GM12874 (cell line): ENCODE results near the gene PRR35.

ENCODE experiments used
- CTCF ChIP-seq: IDR thresholded peaks from 2 replicates; pipeline ENCODE4 v1.5.1; 2011; ENCODE audit warnings: low read depth, mild to moderate bottlenecking, control low read depth, low read length, moderate library complexity; ENCODE audit not compliant: insufficient read depth

The PRR35 gene

DNA sequence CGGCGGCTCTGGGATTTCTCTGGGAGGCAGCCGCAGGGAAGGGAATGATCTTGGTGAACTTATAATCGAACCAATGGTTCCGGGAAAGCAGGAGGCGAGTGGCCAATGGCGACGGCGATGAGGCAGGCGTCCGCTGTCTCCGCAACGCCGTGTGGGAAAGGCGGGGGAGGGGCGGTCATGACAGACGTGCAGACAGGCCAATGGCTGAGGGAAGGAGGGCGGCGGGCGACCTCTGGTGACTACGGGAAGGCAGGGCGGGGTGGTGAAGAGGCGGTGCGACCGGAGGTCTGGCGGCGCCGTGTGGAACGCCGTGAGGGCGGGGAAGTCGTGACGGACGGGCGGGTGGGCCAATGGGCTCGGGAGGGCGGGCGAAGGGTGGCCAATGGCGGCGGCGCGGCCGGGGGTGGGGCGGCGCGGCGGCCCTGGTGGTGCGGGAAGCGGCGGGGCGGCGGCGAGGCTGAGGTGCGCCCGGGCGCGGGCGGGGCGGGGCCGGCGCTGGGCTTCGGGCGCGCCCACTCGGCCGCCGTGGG, 29.5 kb downstream of the PRR35 start, which contains the start of gene RAB40C:
RAB40C (plus strand) TSS at position 409 of the 530 bp plus-strand sequence. CDS start 226 bp downstream, outside the sequence.
- TF ChIP-seq CTCF: 0 out of 2 replicates have a peak, but pooled peaks have one; percentile 12

DNA sequence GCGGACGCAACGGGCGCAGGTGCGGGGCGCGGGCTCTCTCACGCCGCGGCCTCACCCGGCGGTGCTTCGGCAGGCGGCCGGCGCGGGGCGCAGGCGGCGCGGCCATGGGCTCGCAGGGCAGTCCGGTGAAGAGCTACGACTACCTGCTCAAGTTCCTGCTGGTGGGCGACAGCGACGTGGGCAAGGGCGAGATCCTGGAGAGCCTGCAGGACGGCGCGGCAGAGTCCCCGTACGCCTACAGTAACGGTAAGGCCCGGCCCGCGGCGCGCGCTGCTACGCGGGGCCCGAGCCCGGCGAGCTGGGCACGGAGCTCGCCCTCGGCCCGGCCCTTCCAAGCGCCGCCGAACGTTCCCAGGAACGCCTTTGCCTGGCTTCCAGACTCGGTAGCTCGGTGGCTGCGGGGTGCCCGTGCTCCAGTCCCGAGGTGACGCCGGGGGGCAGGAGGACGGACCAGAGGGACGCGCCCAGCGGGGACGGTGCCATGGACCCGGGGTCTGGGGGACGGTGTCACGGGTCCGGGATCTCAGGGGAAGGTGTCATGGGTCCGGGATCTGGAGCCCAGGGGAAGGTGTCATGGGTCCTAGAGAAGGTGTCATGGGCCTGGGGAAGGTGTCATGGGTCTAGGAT, 30.1 kb downstream of the PRR35 start:
- no peak for TF ChIP-seq CTCF

DNA sequence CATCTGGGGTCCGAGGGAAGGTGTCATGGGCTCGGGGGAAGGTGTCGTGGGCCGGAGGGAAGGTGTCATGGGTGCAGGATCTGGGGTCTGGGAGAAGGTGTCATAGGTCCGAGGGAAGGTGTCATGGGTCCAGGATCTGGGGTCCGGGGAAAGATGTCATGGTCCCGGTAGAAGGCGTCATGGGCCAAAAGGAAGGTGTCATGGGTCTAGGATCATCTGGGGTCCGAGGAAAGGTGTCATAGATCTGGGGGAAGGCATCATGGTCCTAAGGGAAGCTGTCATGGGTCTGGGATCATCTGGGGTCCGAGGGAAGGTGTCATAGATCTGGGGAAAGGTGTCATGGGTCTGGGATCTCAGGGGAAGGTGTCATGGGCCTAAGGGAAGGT, 30.6 kb downstream of the PRR35 start:
- no peak for TF ChIP-seq CTCF

DNA sequence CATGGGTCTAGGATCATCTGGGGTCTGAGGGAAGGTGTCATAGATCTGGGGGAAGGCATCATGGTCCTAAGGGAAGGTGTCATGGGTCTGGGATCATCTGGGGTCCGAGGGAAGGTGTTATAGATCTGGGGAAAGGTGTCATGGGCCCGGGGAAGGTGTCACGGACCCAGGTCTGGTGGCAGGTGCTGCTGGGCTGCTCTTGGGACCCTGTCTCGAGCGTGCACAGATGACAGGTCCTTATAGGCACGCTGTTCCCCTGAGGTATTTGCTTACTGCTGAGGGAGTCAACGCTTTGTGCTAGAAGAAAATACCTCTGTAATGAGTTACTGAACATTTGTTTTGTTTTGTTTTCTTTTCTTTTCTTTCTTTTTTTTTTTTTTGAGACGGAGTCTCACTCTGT, 31.0 kb downstream of the PRR35 start:
- TF ChIP-seq CTCF: no peak

- no peak for TF ChIP-seq CTCF
Observed at GRCh38 chr16:591892-592517, 31.8 kb downstream of the PRR35 start.

- no peak for TF ChIP-seq CTCF
Observed at GRCh38 chr16:592518-593306, 32.5 kb downstream of the PRR35 start.

DNA sequence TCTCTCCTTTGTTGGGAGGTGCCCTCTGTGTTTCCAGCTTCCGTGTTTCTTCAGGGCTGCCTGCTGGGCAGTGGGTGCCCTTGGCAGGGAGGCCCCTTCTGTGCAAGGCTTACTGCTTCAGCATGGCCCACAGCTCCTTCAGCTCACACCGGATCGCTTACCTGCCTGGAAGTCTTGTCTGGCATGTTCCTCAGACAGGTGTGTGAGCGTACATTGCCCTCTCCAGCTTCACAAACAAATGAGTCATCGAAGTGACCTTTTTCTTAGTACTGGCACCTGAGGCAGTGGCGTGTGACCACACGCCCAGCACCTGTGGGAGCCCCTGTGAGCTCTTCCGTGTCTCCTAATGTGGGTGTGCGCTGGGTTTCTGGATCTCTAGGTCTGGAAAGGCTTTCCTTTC, 33.2 kb downstream of the PRR35 start:
- no peak for TF ChIP-seq CTCF
